Measurements from ENCODE around the gene GPR78. TPM values are rescaled to one million over a fixed set of nuclear protein-coding genes. Genes with fewer than 3 reads are reported as not detected.

GPR78 gene
- total RNA-seq, 1 experiment from 2014 or later: not detected

- ChIA-PET POLR2A (no interaction called here), CTCF (no interaction called here)
- no peak for ATAC-seq
- BruUV-seq (replicated peaks): no TSS peak
- no peaks in the 10 kb centered on the region for H3K4me1 ChIP-seq (ENCODE audit: control insufficient read depth, insufficient read depth, low read length)
- no peaks in the 10 kb centered on the region for H3K36me3 ChIP-seq (ENCODE audit: control insufficient read depth, insufficient read depth, low read length)
- intact Hi-C loops (cut with micrococcal nuclease; ENCODE audit: unreplicated experiment): no loop called here
- H3K9me3 ChIP-seq (ENCODE audit: control insufficient read depth, insufficient read depth, low read depth, low read length): no peaks in the 10 kb centered on the region
- no peak for TF ChIP-seq CTCF (IDR thresholded peaks at IDR 0.05)
- TF ChIP-seq TCF7L2 (IDR thresholded peaks at IDR 0.05; ENCODE audit: low read depth, low read length): no peak
- TF ChIP-seq SIN3A (IDR thresholded peaks at IDR 0.05; ENCODE audit: borderline replicate concordance, insufficient read depth, low read depth, low read length): no peak
- TF ChIP-seq REST (IDR thresholded peaks at IDR 0.05; ENCODE audit: insufficient read depth in 1 of 2, low read depth in 2 of 2, low read length in 1 of 2): no peak
- TF ChIP-seq POLR2AphosphoS5 (IDR thresholded peaks at IDR 0.05; ENCODE audit: low read depth, low read length): no peak
- H3K27ac ChIP-seq (ENCODE audit: low read length): no peak overlapping the region
- no peak overlapping the region for H3K4me3 ChIP-seq (ENCODE audit: low read depth in 2 of 2, low read length in 2 of 2)
- in situ Hi-C loops (cut with HindIII; ENCODE audit: low pct_unique_long_range_greater_than_20kb, low sequenced_read_pairs): no loop called here
- H3K27me3 ChIP-seq (ENCODE audit: control insufficient read depth, insufficient read depth, low read length): no peaks in the 10 kb centered on the region; the same call in 1 of the 2 replicates
- no peak for DNase-seq (ENCODE audit: low read depth, low spot score)
These were observed 29.7 kb downstream of the GPR78 start for GRCh38 chr4:8609824-8610350.

- H3K27me3 ChIP-seq (ENCODE audit: control insufficient read depth, insufficient read depth, low read length): no peaks in the 10 kb centered on the region; the same call in 1 of the 2 replicates
- no peaks in the 10 kb centered on the region for H3K4me1 ChIP-seq (ENCODE audit: control insufficient read depth, insufficient read depth, low read length)
- POLR2A ChIA-PET: no interaction called here
- BruUV-seq (replicated peaks): no TSS peak
- no peak for ATAC-seq
- no peak overlapping the region for H3K4me3 ChIP-seq (ENCODE audit: low read depth in 2 of 2, low read length in 2 of 2)
- in situ Hi-C loops (cut with HindIII; ENCODE audit: low pct_unique_long_range_greater_than_20kb, low sequenced_read_pairs): no loop called here
- H3K9me3 ChIP-seq (ENCODE audit: control insufficient read depth, insufficient read depth, low read depth, low read length): no peaks in the 10 kb centered on the region
- no peak overlapping the region for H3K27ac ChIP-seq (ENCODE audit: low read length)
- no peak for DNase-seq (ENCODE audit: low read depth, low spot score)
- H3K36me3 ChIP-seq (ENCODE audit: control insufficient read depth, insufficient read depth, low read length): no peaks in the 10 kb centered on the region
- CTCF ChIA-PET: interaction anchor here (0.6 kb wide), 1 partner anchor 78 kb away, joined by 3 read pairs; no protein-coding TSS in a partner anchor
- intact Hi-C loops (cut with micrococcal nuclease; ENCODE audit: unreplicated experiment): no loop called here
- TF ChIP-seq POLR2AphosphoS5 (IDR thresholded peaks at IDR 0.05; ENCODE audit: low read depth, low read length): no peak
- no peak for TF ChIP-seq REST (IDR thresholded peaks at IDR 0.05; ENCODE audit: insufficient read depth in 1 of 2, low read depth in 2 of 2, low read length in 1 of 2)
- no peak for TF ChIP-seq CTCF (IDR thresholded peaks at IDR 0.05)
- TF ChIP-seq TCF7L2 (IDR thresholded peaks at IDR 0.05; ENCODE audit: low read depth, low read length): no peak
- no peak for TF ChIP-seq SIN3A (IDR thresholded peaks at IDR 0.05; ENCODE audit: borderline replicate concordance, insufficient read depth, low read depth, low read length)
These were observed 30.8 kb downstream of the GPR78 start for GRCh38 chr4:8610858-8611616.
